ENCODE results near the gene ACP5. TPM values are rescaled to one million over a fixed set of nuclear protein-coding genes. Genes with fewer than 3 reads are reported as not detected.

The ACP5 gene
- total RNA-seq, 1 donor from 2014 or later, result not detected

- Mint-ChIP-seq H3K4me3 (ENCODE audit: unreplicated experiment) (peak within 1 kb of the TSS; percentile 30), H3K9me3 (ENCODE audit: unreplicated experiment) (peaks cover 5% of the 10 kb centered on the region), H3K27me3 (ENCODE audit: unreplicated experiment) (peaks cover 7% of the 10 kb centered on the region), H3K4me1 (ENCODE audit: low read depth, unreplicated experiment) (peaks cover 2% of the 10 kb centered on the region), H3K36me3 (ENCODE audit: unreplicated experiment) (no peaks in the 10 kb centered on the region), H3K27ac (ENCODE audit: unreplicated experiment) (no peak within 1 kb of the TSS)
- TF ChIP-seq CTCF (IDR thresholded peaks at IDR 0.05; ENCODE audit: partially characterized antibody, unreplicated experiment), result no peak
- DNase-seq, result peak; percentile 40
Measured at GRCh38 chr19:11538232-11539036, 39.0 kb downstream of the ACP5 start, which contains the start of gene CNN1. Gene CNN1 (plus strand): TSS chr19:11538851. CDS start chr19:11538928, 77 bp downstream.

GRCh38 chr19:11535792-11536595, 41.5 kb downstream of the ACP5 start:
- peaks cover 6% of the 10 kb centered on the region for H3K9me3 Mint-ChIP-seq (ENCODE audit: unreplicated experiment)
- peaks cover 2% of the 10 kb centered on the region for H3K4me1 Mint-ChIP-seq (ENCODE audit: low read depth, unreplicated experiment)
- peak overlapping the region; percentile 90 for H3K27ac Mint-ChIP-seq (ENCODE audit: unreplicated experiment)
- H3K27me3 Mint-ChIP-seq (ENCODE audit: unreplicated experiment), result peaks cover 7% of the 10 kb centered on the region
- peak; percentile 98 for DNase-seq
- no peaks in the 10 kb centered on the region for H3K36me3 Mint-ChIP-seq (ENCODE audit: unreplicated experiment)
- H3K4me3 Mint-ChIP-seq (ENCODE audit: unreplicated experiment), result peak overlapping the region; percentile 89
- TF ChIP-seq CTCF (IDR thresholded peaks at IDR 0.05; ENCODE audit: partially characterized antibody, unreplicated experiment), result peak; percentile 99

GRCh38 chr19:11534948-11535347, 42.5 kb downstream of the ACP5 start:
- peak overlapping the region; percentile 57 for H3K27ac Mint-ChIP-seq (ENCODE audit: unreplicated experiment)
- no peak for TF ChIP-seq CTCF (IDR thresholded peaks at IDR 0.05; ENCODE audit: partially characterized antibody, unreplicated experiment)
- peaks cover 5% of the 10 kb centered on the region for H3K4me1 Mint-ChIP-seq (ENCODE audit: low read depth, unreplicated experiment)
- DNase-seq, result no peak
- peaks cover 7% of the 10 kb centered on the region for H3K27me3 Mint-ChIP-seq (ENCODE audit: unreplicated experiment)
- no peaks in the 10 kb centered on the region for H3K36me3 Mint-ChIP-seq (ENCODE audit: unreplicated experiment)
- peaks cover 6% of the 10 kb centered on the region for H3K9me3 Mint-ChIP-seq (ENCODE audit: unreplicated experiment)
- peak overlapping the region; percentile 74 for H3K4me3 Mint-ChIP-seq (ENCODE audit: unreplicated experiment)

GRCh38 chr19:11534538-11534937, 42.9 kb downstream of the ACP5 start:
- Mint-ChIP-seq H3K36me3 (ENCODE audit: unreplicated experiment) (no peaks in the 10 kb centered on the region), H3K4me3 (ENCODE audit: unreplicated experiment) (peak overlapping the region; percentile 74), H3K4me1 (ENCODE audit: low read depth, unreplicated experiment) (peaks cover 5% of the 10 kb centered on the region), H3K9me3 (ENCODE audit: unreplicated experiment) (peaks cover 6% of the 10 kb centered on the region), H3K27me3 (ENCODE audit: unreplicated experiment) (peaks cover 7% of the 10 kb centered on the region), H3K27ac (ENCODE audit: unreplicated experiment) (peak overlapping the region; percentile 57)
- no peak for TF ChIP-seq CTCF (IDR thresholded peaks at IDR 0.05; ENCODE audit: partially characterized antibody, unreplicated experiment)
- no peak for DNase-seq
